ENCODE data around the gene LTBP2.

LTBP2 gene

GRCh38 chr14:74605531-74606223 is 6.4 kb downstream of the LTBP2 start:
- TF ChIP-seq, protein P1, sequence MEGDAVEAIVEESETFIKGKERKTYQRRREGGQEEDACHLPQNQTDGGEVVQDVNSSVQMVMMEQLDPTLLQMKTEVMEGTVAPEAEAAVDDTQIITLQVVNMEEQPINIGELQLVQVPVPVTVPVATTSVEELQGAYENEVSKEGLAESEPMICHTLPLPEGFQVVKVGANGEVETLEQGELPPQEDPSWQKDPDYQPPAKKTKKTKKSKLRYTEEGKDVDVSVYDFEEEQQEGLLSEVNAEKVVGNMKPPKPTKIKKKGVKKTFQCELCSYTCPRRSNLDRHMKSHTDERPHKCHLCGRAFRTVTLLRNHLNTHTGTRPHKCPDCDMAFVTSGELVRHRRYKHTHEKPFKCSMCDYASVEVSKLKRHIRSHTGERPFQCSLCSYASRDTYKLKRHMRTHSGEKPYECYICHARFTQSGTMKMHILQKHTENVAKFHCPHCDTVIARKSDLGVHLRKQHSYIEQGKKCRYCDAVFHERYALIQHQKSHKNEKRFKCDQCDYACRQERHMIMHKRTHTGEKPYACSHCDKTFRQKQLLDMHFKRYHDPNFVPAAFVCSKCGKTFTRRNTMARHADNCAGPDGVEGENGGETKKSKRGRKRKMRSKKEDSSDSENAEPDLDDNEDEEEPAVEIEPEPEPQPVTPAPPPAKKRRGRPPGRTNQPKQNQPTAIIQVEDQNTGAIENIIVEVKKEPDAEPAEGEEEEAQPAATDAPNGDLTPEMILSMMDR (IDR thresholded peaks at IDR 0.05; ENCODE audit: control extremely low read depth, extremely low read depth, low read depth, missing control alignments): no peak
- no peak for DNase-seq (ENCODE audit: extremely low spot score)
- POLR2A ChIA-PET: no interaction called here
- CTCF ChIA-PET: interaction anchor here (1.7 to 2.3 kb wide), 2 partner anchors 10 to 199 kb away, joined by 5 to 8 read pairs; no protein-coding TSS in a partner anchor

DNA sequence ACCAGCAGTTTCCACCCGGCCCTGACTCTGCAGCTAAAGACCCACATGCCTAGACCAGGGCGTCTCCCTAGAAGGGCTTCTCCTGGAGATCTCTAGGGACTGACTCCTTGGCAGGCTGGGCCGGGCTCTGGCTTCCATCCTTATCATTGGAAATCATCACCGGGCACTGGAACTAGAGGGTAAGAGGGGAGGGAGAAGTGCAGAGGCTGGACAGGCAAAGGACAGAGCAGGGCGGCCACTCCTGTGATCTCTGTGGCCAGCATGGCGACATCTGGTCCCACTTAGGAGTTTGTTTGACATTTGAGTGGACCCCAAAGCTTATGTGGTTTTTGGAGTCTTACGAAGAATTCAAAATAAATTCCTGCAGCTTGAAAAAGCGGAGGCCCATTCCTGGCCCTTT is 7.1 kb downstream of the LTBP2 start:
- DNase-seq (ENCODE audit: extremely low spot score): no peak
- TF ChIP-seq, protein P1 (IDR thresholded peaks at IDR 0.05; ENCODE audit: control extremely low read depth, extremely low read depth, low read depth, missing control alignments): no peak
- CTCF ChIA-PET: interaction anchor here (2.2 to 9.4 kb wide), 3 partner anchors 6 to 199 kb away, joined by 8 to 96 read pairs (median 11); partner anchors contain the start of gene LTBP2
- POLR2A ChIA-PET: no interaction called here

GRCh38 chr14:74604157-74604556 is 7.9 kb downstream of the LTBP2 start:
- CTCF ChIA-PET: interaction anchor here (2.2 to 9.4 kb wide), 3 partner anchors 7 to 200 kb away, joined by 8 to 96 read pairs (median 11); partner anchors contain the start of gene LTBP2
- DNase-seq (ENCODE audit: extremely low spot score): no peak
- TF ChIP-seq, protein P1 (IDR thresholded peaks at IDR 0.05; ENCODE audit: control extremely low read depth, extremely low read depth, low read depth, missing control alignments): no peak
- POLR2A ChIA-PET: no interaction called here

DNA sequence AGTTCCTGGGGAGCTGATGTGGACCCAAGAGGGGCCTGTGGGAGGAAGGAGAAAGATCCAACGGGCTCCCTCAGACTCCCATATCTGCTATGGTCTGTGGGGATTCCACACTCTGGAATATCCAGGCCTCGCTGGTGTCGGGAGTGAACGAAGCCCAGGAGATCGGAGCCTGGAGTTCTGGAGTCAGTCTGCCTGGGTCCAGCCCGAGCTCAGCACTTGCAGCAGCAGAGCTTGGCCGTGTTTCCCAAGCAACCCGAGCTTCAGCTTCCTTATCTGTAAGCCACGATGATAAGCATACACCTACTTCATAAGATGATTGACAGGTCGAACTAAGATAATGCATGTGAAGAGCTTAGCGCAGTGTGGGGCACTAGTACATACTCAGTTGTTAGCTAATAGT is 10.1 kb downstream of the LTBP2 start:
- TF ChIP-seq, protein P1 (IDR thresholded peaks at IDR 0.05; ENCODE audit: control extremely low read depth, extremely low read depth, low read depth, missing control alignments): no peak
- CTCF ChIA-PET: interaction anchor here (1.0 to 9.4 kb wide), 4 partner anchors 8 to 202 kb away, joined by 3 to 96 read pairs (median 4); partner anchors contain the start of gene LTBP2
- POLR2A ChIA-PET: no interaction called here
- no peak for DNase-seq (ENCODE audit: extremely low spot score)

DNA sequence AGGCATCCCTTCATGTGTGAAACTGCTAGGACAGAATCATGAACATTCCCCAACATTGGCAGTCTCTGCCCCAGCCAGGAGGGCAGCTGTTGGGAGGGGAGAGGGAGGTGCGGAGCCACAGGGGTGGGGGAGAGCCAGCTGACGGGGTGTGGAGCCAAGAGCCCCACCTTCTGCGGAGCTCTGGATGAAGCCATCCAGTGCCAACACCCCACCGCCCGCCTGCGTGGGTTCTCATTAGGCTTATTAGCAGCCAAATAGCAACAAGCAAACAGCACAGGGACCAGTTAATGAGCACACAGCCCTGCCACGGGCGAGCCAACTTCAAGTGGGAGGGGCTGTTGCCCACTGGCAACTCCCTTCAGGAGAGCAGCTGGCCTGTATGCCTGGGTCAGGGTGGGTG is 12.1 kb downstream of the LTBP2 start:
- ChIA-PET POLR2A (no interaction called here), CTCF (interaction anchor here (1.4 to 9.4 kb wide), 2 partner anchors 11 to 109 kb away, joined by 3 to 96 read pairs; partner anchors contain the start of gene LTBP2)
- DNase-seq (ENCODE audit: extremely low spot score): no peak
- TF ChIP-seq, protein P1 (IDR thresholded peaks at IDR 0.05; ENCODE audit: control extremely low read depth, extremely low read depth, low read depth, missing control alignments): no peak

DNA sequence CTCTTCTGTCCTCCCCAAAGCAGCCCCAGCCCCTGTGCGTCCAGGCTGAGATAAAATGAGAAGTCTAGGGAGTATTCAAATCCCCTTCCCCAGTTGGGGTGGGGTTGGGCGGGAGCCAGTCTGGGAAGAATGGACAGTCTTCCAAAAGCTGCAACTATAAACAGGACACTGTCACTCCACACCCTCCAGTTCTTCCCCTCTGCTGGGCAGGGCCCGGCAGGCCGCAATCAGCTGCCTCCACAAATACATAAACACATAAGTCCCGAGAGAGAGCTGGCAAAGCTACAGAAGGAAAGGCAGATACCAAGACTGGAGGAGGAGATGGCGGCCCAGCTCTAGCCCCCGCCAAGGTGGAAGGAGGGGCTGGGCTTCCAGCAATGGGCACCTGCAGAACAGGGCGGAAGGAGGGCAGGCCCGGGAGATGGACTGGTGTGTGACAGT is 12.7 kb downstream of the LTBP2 start:
- TF ChIP-seq, protein P1 (IDR thresholded peaks at IDR 0.05; ENCODE audit: control extremely low read depth, extremely low read depth, low read depth, missing control alignments): no peak
- no peak for DNase-seq (ENCODE audit: extremely low spot score)
- POLR2A ChIA-PET: no interaction called here
- CTCF ChIA-PET: interaction anchor here (1.4 to 9.4 kb wide), 3 partner anchors 12 to 108 kb away, joined by 3 to 96 read pairs (median 6); partner anchors contain the start of gene LTBP2
